Cardiac septum (tissue), 1 donor: ENCODE data around the gene GID4. TPM values are rescaled to one million over a fixed set of nuclear protein-coding genes. Genes with fewer than 3 reads are reported as not detected.

Experiments used
- DNase-seq: peaks from one replicate; pipeline ENCODE4 v3.0.0-alpha.2; 2020; ENCODE audit warnings: low spot score
- intact Hi-C: fragments of 100-400 bp; cut with DNase I; formaldehyde crosslinking; loops from one replicate; pipeline ENCODE4 v1.14.0; 2022
- total RNA-seq: library from RNA; stranded (reverse); fragmentation: NEBNext Ultra II Directional; extraction: Animal tissue kit (Norgen Biotek cat#: 25700); gene quantifications from one replicate; pipeline ENCODE4 v1.2.1, GENCODE V29; 2021
- donor health status: DM: no; HTN: no; CAD: no.

Gene GID4
- total RNA-seq, 1 donor from 2014 or later = 17.9 TPM

DNA sequence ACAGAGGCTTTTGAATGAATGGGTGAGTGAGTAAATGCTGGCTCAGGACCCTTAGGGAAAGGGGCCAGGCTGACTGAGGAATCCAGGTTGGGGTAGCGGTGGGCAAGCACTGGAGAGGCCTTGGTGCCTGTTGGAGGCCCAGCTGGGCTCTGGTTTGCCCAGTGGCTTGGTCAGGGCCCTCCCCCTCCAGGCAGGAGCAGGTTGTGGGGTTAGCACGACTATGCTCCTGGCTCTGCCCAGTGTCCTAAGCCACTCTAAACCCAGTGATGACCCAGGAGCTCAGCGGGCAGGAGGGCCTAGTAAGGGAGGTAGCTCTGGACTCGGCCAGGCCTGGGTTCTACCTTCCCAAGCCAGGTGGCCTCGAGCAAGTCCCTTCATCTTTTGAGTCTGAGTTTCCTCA lies 76.9 kb downstream of the GID4 start:
- intact Hi-C loops = no loop called here
- no peak for DNase-seq

GRCh38 chr17:18117533-18117932 lies 78.3 kb downstream of the GID4 start:
- no peak for DNase-seq
- intact Hi-C loops = no loop called here

Other genes starting within 250 kb of the GID4 start
- 17.1 TPM for gene SREBF1, start 202.4 kb upstream of the GID4 start, total RNA-seq
- 261 TPM for gene TOM1L2, start 67.0 kb upstream of the GID4 start, total RNA-seq
- gene DRC3, start 66.5 kb upstream of the GID4 start, total RNA-seq = 1.9 TPM
- gene ATPAF2, start 240 bp upstream of the GID4 start, total RNA-seq = 31.5 TPM
- 17.8 TPM for gene DRG2, start 48.5 kb downstream of the GID4 start, total RNA-seq
- gene MYO15A, start 69.3 kb downstream of the GID4 start, total RNA-seq = 0.70 TPM
- 168 TPM for gene ALKBH5, start 144.4 kb downstream of the GID4 start, total RNA-seq
- gene LLGL1, start 186.2 kb downstream of the GID4 start, total RNA-seq = 9.6 TPM
- gene FLII, start 219.3 kb downstream of the GID4 start, total RNA-seq = 294 TPM
- 28.0 TPM for gene MIEF2, start 221.3 kb downstream of the GID4 start, total RNA-seq